HG03064 (cell line): Measurements from ENCODE around the gene FAM151A.

Experiments used
- ATAC-seq: cut with Tn5 transposase; IDR thresholded peaks from one replicate; pipeline ENCODE4 v1.9.1; 2021; ENCODE audit warnings: low read depth; ENCODE audit not compliant: unreplicated experiment

FAM151A gene

DNA sequence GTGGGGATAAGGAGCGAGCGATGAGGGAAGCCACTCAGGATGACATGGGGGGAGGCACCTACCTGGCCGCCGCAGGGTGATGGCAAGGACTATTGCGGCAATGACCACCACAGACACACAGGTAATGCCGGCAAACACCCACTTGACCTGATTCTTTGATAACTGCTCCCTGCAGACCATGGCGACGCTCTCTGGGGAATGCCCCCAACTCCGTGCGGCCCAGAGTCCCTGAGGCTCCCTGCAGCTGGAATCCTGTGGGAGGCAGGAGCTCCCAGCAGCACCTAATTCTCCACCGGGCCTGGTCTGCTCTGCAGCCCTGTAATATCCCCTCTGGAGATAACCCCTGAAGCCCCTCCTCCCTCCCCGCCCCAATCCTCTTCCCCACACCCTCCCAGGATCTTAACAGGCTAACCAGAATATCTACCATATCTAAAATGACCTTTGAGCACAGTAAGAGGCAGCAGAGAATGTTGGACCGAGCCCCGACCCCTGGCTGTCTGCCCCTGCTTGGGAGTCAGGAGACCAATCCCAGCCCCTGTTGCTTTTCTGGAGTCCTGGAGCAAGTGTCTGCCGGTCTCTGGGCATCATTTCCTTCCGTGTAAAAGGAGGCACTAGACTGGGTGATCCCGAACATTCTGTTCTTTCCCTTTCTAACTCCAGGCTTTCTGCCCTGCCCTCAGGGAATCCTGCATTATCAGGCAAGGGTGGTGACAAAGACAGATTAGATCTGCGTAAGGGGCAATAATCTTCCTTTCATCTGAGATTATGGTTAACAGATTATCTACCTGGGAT lies at the start of gene FAM151A:
Gene FAM151A, minus strand, starts transcription at position 310 of the 792 bp plus-strand sequence. Its CDS starts 130 bp downstream, at position 180.
- ATAC-seq = no peak

DNA sequence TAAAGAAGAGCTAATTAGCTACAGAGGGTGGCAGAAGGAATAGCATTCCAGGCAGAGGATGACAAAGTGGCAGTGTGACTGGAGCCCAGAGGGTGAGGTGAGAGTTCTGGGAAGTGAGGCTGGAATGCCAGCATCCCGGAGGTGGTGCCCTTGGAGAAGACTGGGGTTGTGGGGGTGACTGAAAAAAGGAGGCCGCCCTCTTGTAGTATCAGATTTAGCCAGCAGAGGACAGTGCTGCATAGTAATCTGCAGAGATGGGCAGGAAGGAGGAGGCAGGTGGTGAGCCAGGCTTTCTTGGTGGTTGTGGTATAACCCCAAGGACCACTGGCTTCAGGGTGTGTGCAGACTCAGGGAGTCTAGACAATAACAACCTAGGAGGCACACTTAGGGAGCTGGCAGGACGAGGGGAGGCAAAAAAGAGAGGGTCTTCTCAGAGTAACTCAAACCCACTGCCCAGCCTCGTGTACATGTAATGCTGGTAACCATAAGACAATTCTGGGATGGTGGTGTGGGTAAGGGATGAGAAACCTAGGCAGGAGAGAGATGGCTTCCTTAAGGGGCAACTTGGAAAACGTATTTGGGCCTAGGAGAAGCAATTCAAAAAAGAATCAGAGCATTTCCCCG lies 48.8 kb upstream of the FAM151A start:
- ATAC-seq = no peak

DNA sequence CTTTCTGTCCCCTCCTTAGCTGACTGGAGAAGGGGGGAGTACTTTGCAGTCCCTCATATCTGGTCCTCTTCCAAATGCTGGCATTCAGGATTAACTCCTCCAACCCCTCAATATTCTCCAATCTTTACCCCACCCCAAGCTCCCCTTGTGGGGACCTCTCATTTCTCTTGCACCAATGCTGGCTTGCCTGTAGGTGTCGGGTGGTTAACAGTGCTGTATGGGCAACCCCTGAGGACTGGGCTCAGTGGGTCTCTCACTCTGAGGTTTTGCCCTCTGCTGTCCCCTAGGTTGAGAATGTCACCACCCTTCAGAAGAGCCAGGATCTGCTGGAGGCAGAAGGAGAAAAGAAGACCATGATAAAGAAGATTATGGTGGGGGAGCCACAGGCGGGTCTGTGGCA lies 45.2 kb upstream of the FAM151A start:
- ATAC-seq = no peak

DNA sequence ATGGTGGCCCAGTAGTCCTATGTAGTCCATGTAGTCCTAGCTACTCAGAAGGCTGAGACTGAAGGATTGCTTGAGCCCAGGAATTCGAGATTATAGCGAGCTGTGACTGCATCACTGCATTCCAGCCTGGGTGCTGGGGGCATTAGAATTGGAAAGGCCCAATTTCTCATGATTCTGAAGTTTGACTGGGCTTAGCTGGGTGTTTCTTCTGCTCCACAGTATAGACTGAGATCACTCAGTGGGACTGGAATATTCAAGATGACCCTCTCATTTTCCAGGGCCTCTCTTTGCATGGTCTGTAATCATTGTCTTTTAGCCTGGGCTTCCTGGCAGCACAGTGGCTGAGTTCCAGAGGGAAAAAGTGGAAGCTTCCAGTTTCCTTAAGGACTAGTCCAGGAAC lies 44.5 kb upstream of the FAM151A start:
- no peak for ATAC-seq

DNA sequence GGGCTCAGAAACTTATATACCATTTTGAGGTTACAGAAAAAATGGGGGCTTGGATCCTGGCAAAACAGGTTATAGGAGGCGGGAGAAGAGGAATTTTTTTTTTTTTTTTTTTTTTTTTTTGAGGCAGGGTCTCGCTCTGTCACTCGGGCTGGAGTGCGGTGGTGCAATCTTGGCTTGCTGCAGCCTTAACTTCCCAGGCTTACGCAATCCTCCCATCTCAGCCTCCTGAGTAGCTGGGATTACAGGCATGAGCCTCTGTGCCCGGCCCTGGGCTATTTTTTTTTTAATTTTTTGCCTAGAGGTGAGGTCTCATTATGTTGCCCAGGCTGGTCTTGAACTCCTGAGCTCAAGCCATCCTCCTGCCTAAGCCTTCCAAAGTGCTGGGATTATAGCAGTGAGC lies 43.0 kb upstream of the FAM151A start:
- ATAC-seq = no peak

DNA sequence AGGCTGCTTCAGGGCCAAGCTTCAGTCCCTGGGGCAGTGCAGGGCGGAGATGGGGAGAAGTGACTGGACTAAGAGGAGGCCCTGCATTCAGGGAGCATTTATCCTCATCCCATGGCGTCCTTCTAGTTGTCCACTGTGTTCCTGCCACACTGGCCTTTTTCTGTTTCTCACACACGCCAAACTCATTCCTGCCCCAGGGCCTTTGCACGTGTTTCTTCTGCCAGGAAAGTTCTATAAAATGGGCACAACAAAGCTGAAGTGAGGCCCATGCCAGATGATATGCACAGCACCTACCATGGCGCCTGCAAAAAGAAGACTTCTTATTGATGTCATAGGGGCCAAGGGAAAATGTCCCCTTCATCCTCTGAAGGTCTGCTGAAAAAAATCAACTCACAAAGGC lies 42.5 kb upstream of the FAM151A start:
- no peak for ATAC-seq

DNA sequence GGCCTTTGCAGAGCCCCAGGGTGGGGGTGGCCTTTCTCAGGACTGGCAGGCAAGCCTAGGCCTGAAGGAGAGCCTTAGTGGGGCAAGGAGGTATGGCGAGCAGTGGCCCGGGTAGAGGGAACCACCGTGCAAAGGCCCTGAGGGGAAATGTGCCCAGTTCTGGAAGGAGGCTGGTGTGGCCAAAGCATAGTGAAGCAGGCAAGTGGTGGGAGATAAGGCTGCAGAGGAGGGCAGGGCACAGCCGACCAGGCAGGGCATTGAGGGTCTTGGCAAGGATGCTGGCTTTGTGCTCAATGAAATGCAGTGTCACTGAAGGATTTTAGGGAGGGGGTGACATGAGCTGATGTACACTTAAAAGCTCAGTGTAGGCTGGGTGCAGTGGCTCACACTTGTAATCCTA lies 41.0 kb upstream of the FAM151A start:
- ATAC-seq = no peak

DNA sequence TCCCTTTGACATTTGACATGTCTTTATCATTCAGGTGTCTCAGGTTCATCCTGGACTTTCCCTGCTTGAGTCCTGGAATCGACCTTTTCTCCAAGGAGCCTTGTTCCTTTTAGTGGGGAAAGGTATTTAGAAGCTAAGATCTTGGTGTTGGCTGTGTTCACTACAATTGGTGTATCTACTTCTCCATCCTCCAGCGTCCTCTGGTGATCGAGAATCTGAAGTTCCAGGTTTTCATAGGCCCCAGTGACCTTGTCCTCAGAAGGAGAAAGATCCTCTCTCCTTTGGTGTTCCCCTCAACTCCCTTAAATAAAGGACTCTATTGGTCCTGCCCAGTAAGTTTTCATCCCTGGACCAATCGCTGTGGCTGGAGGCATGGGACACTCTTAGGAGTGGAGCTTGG lies 40.4 kb upstream of the FAM151A start:
- no peak for ATAC-seq

DNA sequence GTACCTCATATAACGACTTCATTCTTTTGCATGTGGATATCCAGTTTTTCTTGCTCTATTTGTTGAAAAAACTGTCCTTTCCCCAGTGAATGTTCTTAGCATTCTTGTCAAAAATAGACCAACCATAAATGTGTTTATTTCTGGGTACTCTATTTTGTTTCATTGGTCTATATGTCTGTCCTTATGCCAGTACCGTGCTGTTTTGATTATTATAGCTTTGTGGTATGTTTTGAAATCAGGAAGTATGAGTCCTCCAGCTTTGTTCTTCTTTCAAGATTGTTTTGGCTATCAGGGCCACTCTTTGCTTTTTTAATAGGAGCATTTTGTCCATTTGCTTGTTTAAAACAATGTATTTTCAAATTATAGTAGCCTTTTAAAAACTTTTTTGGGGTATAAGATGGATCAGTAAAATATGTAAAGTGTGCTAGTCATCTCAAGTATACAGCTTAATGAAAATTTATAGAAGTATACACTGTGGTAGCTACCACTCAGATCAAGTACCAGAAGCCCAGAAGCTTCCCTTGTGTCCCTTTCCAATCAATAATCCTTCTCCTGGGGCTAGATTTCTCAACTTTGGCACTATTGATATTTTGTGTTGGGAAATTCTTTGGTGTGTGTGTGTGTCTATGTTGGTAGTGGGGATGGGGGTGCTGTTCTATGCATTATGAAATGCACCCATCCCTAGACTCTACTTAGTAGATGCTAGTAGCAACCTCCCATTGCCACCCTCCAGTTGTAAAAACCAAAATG lies 35.0 kb upstream of the FAM151A start:
- no peak for ATAC-seq

DNA sequence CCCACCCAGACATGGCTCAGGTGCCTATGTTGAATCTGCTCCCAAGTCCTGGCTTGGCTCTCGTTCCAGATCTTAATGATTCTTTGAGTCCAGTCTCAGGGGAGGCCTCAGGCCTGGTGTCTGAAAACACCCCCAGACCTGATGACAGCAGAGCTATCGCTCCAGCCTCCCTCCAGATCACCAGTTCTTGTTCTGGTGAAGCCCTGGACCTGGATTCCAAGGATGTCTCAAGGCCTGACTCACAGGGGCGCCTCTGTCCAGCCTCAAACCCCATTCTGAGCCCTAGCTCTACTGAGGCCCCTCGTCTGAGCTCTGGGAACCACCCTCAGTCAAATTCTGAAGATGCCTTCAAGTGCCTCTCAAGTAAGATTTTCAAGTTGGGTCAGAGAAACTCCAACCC lies 29.7 kb upstream of the FAM151A start:
- ATAC-seq = no peak

DNA sequence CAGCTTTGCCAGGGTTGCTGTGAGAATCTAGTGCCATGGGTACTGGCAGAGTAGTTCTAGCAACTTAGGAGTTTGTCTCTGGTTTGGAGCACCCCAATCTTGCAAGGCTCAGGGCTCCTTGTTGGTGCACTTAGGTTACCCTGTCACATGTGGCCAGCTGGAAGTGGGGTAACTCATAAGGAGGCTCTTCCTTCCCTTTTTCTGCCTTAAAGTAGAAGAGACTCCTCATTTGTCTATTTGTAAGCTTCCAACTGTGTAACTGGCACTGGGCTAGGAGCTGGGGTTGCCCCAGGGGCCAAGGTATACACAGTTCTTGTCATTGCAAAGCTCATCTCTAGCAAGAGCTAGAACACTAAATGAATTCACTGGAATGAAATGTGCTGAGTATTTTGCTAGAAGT lies 28.8 kb upstream of the FAM151A start:
- no peak for ATAC-seq

DNA sequence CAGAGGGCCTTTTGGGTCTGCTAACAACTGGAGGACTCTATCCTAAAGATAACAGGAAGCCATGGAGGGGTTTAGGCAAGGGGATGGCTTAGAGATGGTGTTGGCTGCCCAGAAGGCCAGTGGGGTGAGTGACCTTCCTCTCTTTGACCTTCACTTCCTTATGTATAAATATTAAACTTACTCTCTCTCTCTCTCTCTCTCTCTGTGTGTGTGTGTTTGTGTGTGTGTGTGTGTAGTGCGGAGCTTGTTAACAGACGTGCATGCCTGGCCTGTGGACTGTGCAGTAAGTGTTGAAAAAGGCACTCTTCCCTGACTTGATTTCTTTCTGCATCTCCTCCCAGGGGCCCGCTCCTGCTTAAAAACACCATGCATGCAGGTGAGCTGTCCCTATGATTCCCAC lies 28.3 kb upstream of the FAM151A start:
- no peak for ATAC-seq

DNA sequence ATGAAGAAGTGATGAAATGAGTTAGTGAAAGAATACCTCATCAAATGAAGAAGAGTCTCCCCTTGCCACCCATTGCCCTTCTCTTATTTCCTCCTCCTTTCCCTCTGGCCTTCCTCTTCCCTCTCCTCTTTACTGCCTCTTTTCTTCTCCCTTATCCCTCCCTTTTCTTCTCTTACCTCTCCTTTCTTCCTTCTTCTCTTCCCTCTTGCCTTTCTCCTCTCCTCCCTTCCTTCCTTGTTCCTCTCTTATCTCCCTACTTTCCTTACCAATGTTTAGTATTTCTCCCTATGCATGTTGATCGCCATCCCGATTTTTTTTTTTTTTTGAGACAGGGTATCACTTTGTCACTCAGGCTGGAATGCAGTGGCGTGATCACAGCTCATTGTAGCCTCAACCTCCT lies 27.1 kb upstream of the FAM151A start:
- ATAC-seq = no peak

DNA sequence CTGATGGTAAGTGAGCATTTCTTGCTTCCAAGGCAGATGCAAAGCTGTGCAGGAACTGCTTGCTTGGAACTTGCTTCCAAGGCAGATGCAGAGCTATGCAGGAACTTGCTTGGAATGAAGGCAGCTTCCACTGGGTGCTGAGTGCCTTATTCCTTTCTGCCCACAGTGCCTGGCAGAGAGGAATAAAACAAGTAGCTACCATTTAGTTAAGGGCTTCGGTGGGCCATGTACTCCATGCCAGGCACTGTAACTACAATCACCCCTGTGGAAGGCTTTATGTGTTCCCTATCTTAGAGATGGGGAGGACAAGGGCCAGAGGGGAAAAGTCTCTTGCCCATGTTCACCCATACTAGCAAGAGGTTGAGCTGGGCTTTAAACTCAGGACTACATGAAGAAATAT lies 26.6 kb upstream of the FAM151A start:
- ATAC-seq = no peak

DNA sequence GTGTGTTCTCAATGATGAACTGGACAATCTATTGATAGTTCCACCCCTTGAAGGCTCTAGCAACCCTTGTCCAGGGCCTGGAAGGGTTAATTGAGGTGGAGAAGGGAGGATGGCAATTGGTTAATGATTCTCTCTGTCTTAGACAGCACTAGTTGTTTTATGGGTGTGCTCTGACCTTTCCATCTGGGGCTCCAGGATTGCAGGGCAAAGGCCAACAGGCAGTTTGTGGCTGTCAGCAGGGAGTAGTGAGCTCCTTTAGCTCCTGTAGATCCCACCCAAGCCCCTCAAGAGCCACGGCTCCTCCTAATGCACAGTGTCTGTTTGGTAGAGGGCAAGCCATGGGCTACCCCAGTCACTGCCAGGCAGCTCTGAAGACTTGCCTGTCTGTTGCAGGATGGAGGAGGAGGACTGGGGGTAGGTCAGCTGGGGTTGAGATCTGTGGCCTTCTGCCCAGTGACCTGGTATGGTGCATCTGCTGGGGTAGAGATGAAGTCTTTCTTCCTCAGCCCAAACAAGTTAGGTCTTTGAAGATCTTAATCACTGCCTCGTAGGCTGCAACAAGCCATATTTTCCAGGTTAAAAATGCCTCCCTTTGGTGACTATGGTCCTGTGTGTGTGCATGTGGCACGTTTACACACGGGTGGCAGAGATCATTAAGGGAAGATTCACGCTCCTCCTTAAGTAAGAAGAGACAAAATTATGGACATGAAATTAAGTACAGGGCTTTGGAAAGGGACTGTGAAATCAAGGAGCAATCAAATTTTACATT lies 26.0 kb upstream of the FAM151A start:
- no peak for ATAC-seq

DNA sequence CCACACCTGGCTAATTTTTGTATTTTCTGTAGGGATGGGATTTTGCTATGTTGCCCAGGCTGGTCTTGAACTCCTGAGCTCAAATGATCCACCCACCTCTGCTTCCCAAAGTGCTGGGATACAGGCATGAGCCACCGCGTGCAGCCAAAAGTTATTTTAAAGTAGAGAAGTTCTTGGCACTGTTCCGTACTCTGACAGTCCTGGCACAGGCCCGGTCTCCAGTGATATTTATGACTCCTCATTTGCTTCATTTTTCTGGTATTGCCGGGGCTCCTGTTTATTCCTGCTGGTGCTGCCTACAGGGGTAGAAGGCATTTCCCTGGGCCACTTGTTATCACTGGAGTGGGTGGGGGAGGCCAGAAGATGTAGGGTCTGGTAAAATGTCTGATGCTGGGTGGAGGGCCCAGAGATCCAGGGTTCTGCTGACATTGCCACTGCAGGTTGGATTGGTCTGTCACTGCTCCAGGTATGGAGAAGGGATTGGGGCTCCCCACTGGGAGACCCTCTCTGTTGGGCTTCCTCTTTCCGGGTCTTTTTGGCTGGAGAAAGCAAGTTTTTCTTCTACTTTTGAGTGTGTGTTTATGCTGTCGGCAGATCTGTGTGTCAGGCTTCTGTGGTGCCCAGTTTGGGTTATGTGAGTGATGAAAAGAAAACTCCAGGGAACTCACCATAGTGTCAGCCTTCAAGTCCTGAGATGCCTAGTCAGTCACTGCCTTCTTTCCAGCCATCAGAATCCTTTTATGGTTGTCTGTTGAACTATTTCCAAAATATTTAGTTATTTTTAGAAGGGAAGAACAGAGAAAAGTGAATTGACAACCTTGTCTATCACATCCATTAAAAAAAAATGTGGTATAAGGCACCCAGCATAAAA lies 22.7 kb upstream of the FAM151A start:
- ATAC-seq = no peak

DNA sequence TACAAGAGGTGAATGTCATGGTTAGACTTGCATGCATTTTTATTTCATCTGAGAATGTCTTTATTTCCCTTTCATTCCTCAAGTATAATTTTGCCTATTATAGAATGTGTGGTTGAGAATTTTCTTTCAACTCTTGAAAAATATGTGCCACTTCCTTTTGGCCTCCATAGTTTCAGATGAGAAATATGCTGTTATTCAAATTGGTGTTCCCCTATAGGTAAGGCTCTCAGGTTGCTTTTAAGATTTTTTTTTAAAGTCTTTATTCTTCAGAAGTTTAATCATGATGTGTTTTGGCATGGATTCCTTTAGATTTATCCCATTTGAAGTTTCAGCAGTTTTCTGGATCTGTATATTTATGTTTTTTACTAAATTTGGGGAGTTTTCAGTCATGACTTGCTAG lies 20.4 kb upstream of the FAM151A start:
- ATAC-seq = no peak

DNA sequence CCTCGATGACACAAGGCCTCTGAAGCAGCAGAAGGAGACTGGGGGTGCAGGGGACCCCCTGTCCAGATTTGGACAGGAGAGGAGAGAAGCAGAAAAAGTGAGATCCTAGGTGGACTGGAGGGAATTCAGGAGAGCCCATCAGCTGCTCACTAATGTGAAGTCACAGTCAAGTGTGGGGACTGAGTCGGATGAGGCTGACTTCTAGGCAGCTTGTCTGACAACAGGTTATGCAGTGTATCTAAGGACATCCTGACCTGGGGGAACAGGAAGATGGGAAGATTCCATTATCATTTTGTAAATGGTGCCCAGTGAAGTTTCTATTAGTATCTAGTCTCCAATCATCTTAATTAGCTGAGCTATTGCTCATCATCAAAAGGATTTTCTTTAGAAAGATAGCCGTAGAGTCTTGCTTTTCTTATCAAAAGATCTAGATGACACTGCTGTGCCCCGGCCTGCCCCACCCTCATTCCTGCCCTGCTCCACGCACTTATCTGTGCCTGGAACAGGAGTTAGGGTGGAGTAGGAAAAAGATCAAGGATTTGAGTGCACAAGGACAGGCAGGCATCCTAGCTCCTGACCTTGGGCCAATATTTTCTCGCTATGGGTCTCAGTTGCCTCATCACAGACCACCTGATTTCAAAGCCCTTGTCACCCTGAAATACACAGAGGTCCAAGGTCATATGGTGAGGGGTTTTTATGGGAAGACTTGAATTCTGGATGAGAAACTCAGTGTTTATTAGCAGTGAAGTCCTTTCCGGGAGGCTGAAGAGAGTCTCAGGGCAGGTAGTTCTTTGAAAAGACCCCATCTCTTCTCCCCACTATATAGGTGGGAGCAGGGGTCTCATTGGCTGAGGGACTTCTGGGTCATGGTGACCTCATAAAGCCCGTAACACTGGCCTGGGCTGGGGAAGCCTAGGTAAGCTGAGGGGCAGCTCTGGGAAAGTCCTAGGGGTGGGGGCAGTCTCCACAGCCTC lies 17.8 kb upstream of the FAM151A start, which contains the start of gene MROH7:
Gene MROH7, plus strand, starts transcription at position 924 of the 974 bp plus-strand sequence. CDS start 11,141 bp downstream, outside the sequence.
- ATAC-seq = no peak

DNA sequence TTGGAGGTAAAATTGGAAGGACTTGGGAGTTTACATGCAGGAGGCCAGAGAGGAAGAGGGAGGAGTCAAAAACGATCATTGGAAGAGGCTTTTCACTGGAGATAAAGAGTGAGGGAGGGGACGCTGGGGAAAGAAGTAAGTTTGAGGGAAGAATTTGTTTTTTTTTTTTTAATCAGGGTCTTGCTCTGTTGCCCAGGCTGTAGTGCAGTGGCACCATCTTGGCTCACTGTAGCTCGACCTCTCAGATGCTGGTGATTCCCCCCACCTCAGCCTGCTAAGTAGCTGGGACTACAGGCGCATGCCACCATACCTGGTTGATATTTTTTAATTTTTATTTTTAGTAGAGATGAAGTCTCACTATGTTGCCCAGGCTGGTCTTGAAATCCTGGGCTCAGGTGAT lies 17.0 kb upstream of the FAM151A start:
- no peak for ATAC-seq
